K562 (cell line): ENCODE data around the gene SRSF1.

Source experiments
- CBFA2T2 ChIP-seq: fragments of 450-650 bp; conservative IDR thresholded peaks from 2 replicates; pipeline ENCODE4 v1.6.1; 2017; ENCODE audit warnings: mild to moderate bottlenecking
- CHD1 ChIP-seq: fragments of 200-600 bp; sonication (generic); IDR thresholded peaks from one replicate; pipeline ENCODE4 v1.6.1; 2012; ENCODE audit warnings: mild to moderate bottlenecking, moderate library complexity, low read length, inconsistent platforms
- GABPA ChIP-seq: fragments of 200-800 bp; sonication (Bioruptor generic); conservative IDR thresholded peaks from 2 replicates; pipeline ENCODE4 v1.6.1; 2016; ENCODE audit warnings: low read depth, missing genetic modification characterization, missing compliant biosample characterization
- POLR2A ChIP-seq: fragments of 450-650 bp; conservative IDR thresholded peaks from 2 replicates; pipeline ENCODE4 v1.6.1; 2016
- POLR2AphosphoS2 ChIP-seq: IDR thresholded peaks from 2 replicates; pipeline ENCODE4 v1.6.1; 2012; ENCODE audit warnings: low read length, improper control_type of control experiment
- RAD21 ChIP-seq, 2 experiments: fragments of 250-450 bp in 1 of 2; fragments of 450-650 bp in 1 of 2; sonication (Bioruptor Pico) in 1 of 2; formaldehyde crosslinking in 1 of 2; IDR thresholded peaks in 1 of 2; conservative IDR thresholded peaks in 1 of 2; 2 replicates each; pipeline versions ENCODE4 v1.4.0 to v1.8.0; 2020 to 2022; ENCODE audit warnings: mild to moderate bottlenecking in 2 of 2, moderate library complexity in 1 of 2
- TAF15 ChIP-seq: fragments of 200-400 bp; formaldehyde crosslinking; IDR thresholded peaks from 2 replicates; pipeline ENCODE4 v1.6.1; 2017; ENCODE audit warnings: mild to moderate bottlenecking, low read depth, low read length, moderate library complexity
- ZNF184 ChIP-seq: sonication (generic); formaldehyde crosslinking; IDR thresholded peaks from 2 replicates; pipeline ENCODE4 v1.5.0; 2020; ENCODE audit warnings: missing genetic modification reagents
- ZNF3 ChIP-seq: fragments of 250-450 bp; sonication (Bioruptor Pico); IDR thresholded peaks from 2 replicates; pipeline ENCODE4 v1.5.0; 2021; ENCODE audit warnings: mild to moderate bottlenecking, moderate library complexity
- ZNF354B ChIP-seq: fragments of 250-450 bp; sonication (Bioruptor Pico); IDR thresholded peaks from 2 replicates; pipeline ENCODE4 v1.4.0; 2020
- TF ChIP-seq, protein P1 (sequence below): fragments of 450-650 bp; formaldehyde crosslinking; IDR thresholded peaks from 2 replicates; pipeline ENCODE4 v1.4.0; 2020; ENCODE audit warnings: mild to moderate bottlenecking, moderate library complexity
- TF ChIP-seq, protein P2 (sequence below), 3 experiments: IDR thresholded peaks in 2 of 3; conservative IDR thresholded peaks in 1 of 3; 2 replicates each; pipeline ENCODE4 v1.5.1; 2011 to 2012; ENCODE audit warnings: low read length in 3 of 3, mild to moderate bottlenecking in 3 of 3, control low read depth in 2 of 3, improper control_type of control experiment in 1 of 3, inconsistent platforms in 1 of 3, low read depth in 1 of 3, mixed read lengths in 1 of 3, moderate library complexity in 1 of 3; ENCODE audit not compliant: insufficient read depth in 2 of 3
- TF ChIP-seq, protein P3 (sequence below): sonication (generic); formaldehyde crosslinking; IDR thresholded peaks from 2 replicates; pipeline ENCODE4 v1.5.0; 2020; ENCODE audit warnings: missing genetic modification reagents
- TF ChIP-seq, protein P4 (sequence below): sonication (generic); formaldehyde crosslinking; IDR thresholded peaks from 2 replicates; pipeline ENCODE4 v1.8.0; 2022; ENCODE audit warnings: mild to moderate bottlenecking, missing genetic modification reagents

DNA sequence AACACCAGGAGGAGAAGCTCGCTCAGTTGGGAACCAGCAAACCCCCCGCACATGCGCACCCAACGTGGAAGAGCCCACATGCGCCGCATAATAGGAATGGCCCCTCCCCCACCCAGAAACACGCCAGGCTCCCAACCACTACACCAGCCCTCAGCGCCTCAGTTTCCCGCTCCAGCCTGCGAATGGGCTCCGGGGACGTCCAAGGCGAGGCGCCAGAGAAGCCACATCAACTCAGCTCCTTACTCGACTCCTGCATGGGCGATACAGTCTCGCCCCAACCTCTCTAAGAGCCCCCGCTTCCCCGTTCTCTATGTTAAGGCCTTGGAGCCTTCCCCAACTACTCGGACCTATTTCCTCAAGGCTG, 504 bp downstream of the SRSF1 start:
- no peak for TF ChIP-seq CHD1
- no peak for TF ChIP-seq POLR2AphosphoS2
- no peak for TF ChIP-seq TAF15
- TF ChIP-seq, protein P1, sequence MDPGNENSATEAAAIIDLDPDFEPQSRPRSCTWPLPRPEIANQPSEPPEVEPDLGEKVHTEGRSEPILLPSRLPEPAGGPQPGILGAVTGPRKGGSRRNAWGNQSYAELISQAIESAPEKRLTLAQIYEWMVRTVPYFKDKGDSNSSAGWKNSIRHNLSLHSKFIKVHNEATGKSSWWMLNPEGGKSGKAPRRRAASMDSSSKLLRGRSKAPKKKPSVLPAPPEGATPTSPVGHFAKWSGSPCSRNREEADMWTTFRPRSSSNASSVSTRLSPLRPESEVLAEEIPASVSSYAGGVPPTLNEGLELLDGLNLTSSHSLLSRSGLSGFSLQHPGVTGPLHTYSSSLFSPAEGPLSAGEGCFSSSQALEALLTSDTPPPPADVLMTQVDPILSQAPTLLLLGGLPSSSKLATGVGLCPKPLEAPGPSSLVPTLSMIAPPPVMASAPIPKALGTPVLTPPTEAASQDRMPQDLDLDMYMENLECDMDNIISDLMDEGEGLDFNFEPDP (CRISPR knock-in tag): no peak
- TF ChIP-seq ZNF184: no peak
- TF ChIP-seq, protein P2, sequence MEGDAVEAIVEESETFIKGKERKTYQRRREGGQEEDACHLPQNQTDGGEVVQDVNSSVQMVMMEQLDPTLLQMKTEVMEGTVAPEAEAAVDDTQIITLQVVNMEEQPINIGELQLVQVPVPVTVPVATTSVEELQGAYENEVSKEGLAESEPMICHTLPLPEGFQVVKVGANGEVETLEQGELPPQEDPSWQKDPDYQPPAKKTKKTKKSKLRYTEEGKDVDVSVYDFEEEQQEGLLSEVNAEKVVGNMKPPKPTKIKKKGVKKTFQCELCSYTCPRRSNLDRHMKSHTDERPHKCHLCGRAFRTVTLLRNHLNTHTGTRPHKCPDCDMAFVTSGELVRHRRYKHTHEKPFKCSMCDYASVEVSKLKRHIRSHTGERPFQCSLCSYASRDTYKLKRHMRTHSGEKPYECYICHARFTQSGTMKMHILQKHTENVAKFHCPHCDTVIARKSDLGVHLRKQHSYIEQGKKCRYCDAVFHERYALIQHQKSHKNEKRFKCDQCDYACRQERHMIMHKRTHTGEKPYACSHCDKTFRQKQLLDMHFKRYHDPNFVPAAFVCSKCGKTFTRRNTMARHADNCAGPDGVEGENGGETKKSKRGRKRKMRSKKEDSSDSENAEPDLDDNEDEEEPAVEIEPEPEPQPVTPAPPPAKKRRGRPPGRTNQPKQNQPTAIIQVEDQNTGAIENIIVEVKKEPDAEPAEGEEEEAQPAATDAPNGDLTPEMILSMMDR (IDR thresholded peaks at IDR 0.05 in 2 of 3, conservative IDR thresholded peaks at IDR 0.05 in 1 of 3; ENCODE audit: insufficient read depth in 2 of 3, low read depth in 1 of 3, low read length in 3 of 3): no peak
- TF ChIP-seq, protein P3, sequence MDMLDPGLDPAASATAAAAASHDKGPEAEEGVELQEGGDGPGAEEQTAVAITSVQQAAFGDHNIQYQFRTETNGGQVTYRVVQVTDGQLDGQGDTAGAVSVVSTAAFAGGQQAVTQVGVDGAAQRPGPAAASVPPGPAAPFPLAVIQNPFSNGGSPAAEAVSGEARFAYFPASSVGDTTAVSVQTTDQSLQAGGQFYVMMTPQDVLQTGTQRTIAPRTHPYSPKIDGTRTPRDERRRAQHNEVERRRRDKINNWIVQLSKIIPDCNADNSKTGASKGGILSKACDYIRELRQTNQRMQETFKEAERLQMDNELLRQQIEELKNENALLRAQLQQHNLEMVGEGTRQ (CRISPR knock-in tag): no peak
- no peak for TF ChIP-seq RAD21 (CRISPR knock-in tag; conservative IDR thresholded peaks at IDR 0.05 in 1 of 2, IDR thresholded peaks at IDR 0.05 in 1 of 2)
- no peak for TF ChIP-seq POLR2A
- no peak for TF ChIP-seq ZNF354B
- TF ChIP-seq ZNF3 (CRISPR knock-in tag): no peak
- TF ChIP-seq CBFA2T2: no peak
- no peak for TF ChIP-seq GABPA (tag)
- TF ChIP-seq, protein P4, sequence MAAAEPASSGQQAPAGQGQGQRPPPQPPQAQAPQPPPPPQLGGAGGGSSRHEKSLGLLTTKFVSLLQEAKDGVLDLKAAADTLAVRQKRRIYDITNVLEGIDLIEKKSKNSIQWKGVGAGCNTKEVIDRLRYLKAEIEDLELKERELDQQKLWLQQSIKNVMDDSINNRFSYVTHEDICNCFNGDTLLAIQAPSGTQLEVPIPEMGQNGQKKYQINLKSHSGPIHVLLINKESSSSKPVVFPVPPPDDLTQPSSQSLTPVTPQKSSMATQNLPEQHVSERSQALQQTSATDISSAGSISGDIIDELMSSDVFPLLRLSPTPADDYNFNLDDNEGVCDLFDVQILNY: no peak
